IgD-negative memory B cell (primary cell): ENCODE results near the gene MEGF10. TPM values are rescaled to one million over a fixed set of nuclear protein-coding genes. Genes with fewer than 3 reads are reported as not detected.
"Not testable (repeated sequence)": the region's sequence is repeated elsewhere in the genome, so short reads cannot be mapped to it uniquely, and the experiment has no call there.

Experiments used
- H3K27ac Mint-ChIP-seq, 3 donors: one replicate each; pipeline ENCODE4 v1.8.0; 2020 to 2022; ENCODE audit warnings: mild to moderate bottlenecking in 3 of 3, mixed read lengths in 3 of 3, moderate library complexity in 1 of 3
- H3K27me3 Mint-ChIP-seq: one replicate; pipeline ENCODE4 v1.8.0; 2021; ENCODE audit warnings: mixed read lengths
- H3K36me3 Mint-ChIP-seq: one replicate; pipeline ENCODE4 v1.8.0; 2020; ENCODE audit warnings: mild to moderate bottlenecking, mixed read lengths
- H3K4me1 Mint-ChIP-seq, 3 donors: one replicate each; pipeline ENCODE4 v1.8.0; 2020 to 2022; ENCODE audit warnings: mixed read lengths in 3 of 3, mild to moderate bottlenecking in 1 of 3
- H3K4me3 Mint-ChIP-seq, 4 donors: one replicate each; pipeline ENCODE4 v1.8.0; 2020 to 2022; ENCODE audit warnings: mild to moderate bottlenecking in 4 of 4, mixed read lengths in 4 of 4, moderate library complexity in 3 of 4
- H3K9me3 Mint-ChIP-seq, 3 donors: one replicate each; pipeline ENCODE4 v1.8.0; 2020 to 2021; ENCODE audit warnings: mixed read lengths in 3 of 3, mild to moderate bottlenecking in 1 of 3
- polyA plus RNA-seq: library from polyadenylated mRNA; unstranded; fragments of 300-500 nt; fragmentation: Illumina TruSeq; gene quantifications from one replicate; pipeline ENCODE4 v1.2.3, GENCODE V29; 2021

MEGF10 gene
- polyA plus RNA-seq, 1 donor from 2014 or later: not detected

DNA sequence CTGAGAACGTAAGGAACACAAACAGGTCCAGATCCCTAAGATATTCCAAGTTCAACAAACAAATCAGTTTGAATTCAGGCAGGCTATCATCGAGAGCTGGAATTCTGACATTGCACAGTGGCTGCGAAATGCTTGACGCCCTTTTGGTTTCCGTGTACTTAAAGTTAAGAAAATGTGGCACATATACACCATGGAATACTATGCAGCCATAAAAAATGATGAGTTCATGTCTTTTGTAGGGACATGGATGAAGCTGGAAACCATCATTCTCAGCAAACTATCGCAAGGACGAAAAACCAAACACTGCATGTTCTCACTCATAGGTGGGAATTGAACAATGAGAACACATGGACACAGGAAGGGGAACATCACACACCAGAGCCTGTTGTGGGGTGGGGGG, 17.7 kb downstream of the MEGF10 start:
- not testable (repeated sequence) for H3K4me3 Mint-ChIP-seq, H3K9me3 Mint-ChIP-seq, H3K36me3 Mint-ChIP-seq, H3K4me1 Mint-ChIP-seq, H3K27me3 Mint-ChIP-seq, H3K27ac Mint-ChIP-seq

DNA sequence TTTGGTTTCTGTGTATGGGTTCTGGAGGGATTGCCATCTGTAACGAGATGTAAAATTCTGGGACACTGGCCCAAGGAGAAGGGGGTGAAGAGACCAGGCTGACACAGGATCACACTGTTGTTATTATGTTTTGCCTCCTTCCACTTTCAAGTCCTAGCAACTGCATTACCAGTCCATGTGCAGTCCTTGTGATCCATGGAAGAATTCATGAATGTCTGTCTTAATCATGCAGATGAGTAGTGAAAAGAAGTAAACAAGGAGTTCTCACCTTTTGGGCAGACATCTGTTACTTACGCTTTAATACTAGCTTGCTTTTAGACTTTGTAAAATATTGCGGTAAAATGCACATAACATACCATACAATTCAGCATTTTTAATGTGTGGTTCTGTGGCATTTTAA, 18.3 kb downstream of the MEGF10 start:
- Mint-ChIP-seq H3K4me1 (peaks cover 0 to 2% (median 1%) of the 10 kb centered on the region in 3 donors), H3K9me3 (peaks cover 0 to 5% (median 0%) of the 10 kb centered on the region in 3 donors), H3K36me3 (no peaks in the 10 kb centered on the region), H3K27me3 (peaks cover 11% of the 10 kb centered on the region), H3K27ac (no peak overlapping the region), H3K4me3 (no peak overlapping the region)

- peaks cover 14% of the 10 kb centered on the region for H3K27me3 Mint-ChIP-seq
- peaks cover 0 to 2% (median 1%) of the 10 kb centered on the region in 3 donors for H3K4me1 Mint-ChIP-seq
- H3K36me3 Mint-ChIP-seq: no peaks in the 10 kb centered on the region
- H3K4me3 Mint-ChIP-seq: no peak overlapping the region
- no peak overlapping the region for H3K27ac Mint-ChIP-seq
- peaks cover 0 to 5% (median 0%) of the 10 kb centered on the region in 3 donors for H3K9me3 Mint-ChIP-seq
Observed at GRCh38 chr5:127311349-127311748, 20.8 kb downstream of the MEGF10 start.

GRCh38 chr5:127311781-127312525, 21.4 kb downstream of the MEGF10 start:
- H3K4me1 Mint-ChIP-seq: peaks cover 0 to 2% (median 1%) of the 10 kb centered on the region in 3 donors
- no peak overlapping the region for H3K4me3 Mint-ChIP-seq
- peaks cover 0 to 6% (median 0%) of the 10 kb centered on the region in 3 donors for H3K9me3 Mint-ChIP-seq
- no peak overlapping the region for H3K27ac Mint-ChIP-seq
- no peaks in the 10 kb centered on the region for H3K36me3 Mint-ChIP-seq
- H3K27me3 Mint-ChIP-seq: peaks cover 17% of the 10 kb centered on the region

- peaks cover 15% of the 10 kb centered on the region for H3K27me3 Mint-ChIP-seq
- no peaks in the 10 kb centered on the region for H3K36me3 Mint-ChIP-seq
- H3K9me3 Mint-ChIP-seq: peaks cover 0 to 2% (median 0%) of the 10 kb centered on the region in 3 donors
- no peak overlapping the region for H3K4me3 Mint-ChIP-seq
- H3K4me1 Mint-ChIP-seq: peaks cover 0 to 2% (median 1%) of the 10 kb centered on the region in 3 donors
- H3K27ac Mint-ChIP-seq: no peak overlapping the region
Observed at GRCh38 chr5:127313379-127313778, 22.8 kb downstream of the MEGF10 start.

- peaks cover 0 to 2% (median 1%) of the 10 kb centered on the region in 3 donors for H3K4me1 Mint-ChIP-seq
- peak overlapping the region in 1 of 4 donors; percentile 67 for H3K4me3 Mint-ChIP-seq
- peaks cover 0 to 2% (median 0%) of the 10 kb centered on the region in 3 donors for H3K9me3 Mint-ChIP-seq
- H3K36me3 Mint-ChIP-seq: no peaks in the 10 kb centered on the region
- H3K27ac Mint-ChIP-seq: no peak overlapping the region
- peaks cover 15% of the 10 kb centered on the region for H3K27me3 Mint-ChIP-seq
Observed at GRCh38 chr5:127313847-127314473, 23.4 kb downstream of the MEGF10 start.

DNA sequence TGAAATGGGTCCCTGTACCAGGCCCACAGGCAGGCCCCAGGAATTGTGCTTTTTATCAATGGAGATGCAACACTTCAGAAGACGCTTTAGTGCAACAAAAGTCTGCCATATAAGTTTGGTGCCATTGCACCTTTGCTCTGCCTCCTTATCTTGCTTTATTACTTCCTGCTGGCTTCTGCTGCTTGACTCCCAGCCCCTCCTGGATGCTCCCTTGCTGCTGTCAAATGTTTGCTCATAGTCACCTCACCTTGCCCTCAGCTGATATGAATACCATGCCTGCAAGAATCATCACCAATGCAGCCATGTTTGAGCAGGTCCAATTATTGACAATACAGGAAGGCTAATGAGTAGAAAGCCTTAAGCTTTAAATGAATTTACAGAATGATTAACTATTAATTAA, 25.4 kb downstream of the MEGF10 start:
- Mint-ChIP-seq H3K4me3 (no peak overlapping the region), H3K4me1 (peaks cover 6 to 12% (median 10%) of the 10 kb centered on the region in 3 donors), H3K36me3 (no peaks in the 10 kb centered on the region), H3K27ac (no peak overlapping the region), H3K27me3 (peaks cover 12% of the 10 kb centered on the region), H3K9me3 (peaks cover 0 to 2% (median 0%) of the 10 kb centered on the region in 3 donors)

DNA sequence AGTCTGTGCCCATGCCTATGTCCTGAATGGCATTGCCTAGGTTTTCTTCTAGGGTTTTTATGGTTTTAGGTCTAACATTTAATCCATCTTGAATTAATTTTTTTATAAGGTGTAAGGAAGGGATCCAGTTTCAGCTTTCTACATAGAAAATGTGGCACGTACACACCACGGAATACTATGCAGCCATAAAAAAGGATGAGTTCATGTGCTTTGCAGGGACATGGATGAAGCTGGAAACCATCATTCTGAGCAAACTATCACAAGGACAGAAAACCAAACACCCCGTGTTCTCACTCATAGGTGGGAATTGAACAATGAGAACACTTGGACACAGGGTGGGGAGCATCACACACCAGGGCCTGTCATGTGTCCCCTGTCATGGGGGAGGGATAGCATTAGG, 26.8 kb downstream of the MEGF10 start:
- H3K27ac Mint-ChIP-seq, H3K9me3 Mint-ChIP-seq, H3K36me3 Mint-ChIP-seq, H3K4me3 Mint-ChIP-seq: not testable (repeated sequence)
- Mint-ChIP-seq H3K4me1 (peaks cover 6 to 12% (median 10%) of the 10 kb centered on the region in 3 donors), H3K27me3 (peaks cover 11% of the 10 kb centered on the region)

DNA sequence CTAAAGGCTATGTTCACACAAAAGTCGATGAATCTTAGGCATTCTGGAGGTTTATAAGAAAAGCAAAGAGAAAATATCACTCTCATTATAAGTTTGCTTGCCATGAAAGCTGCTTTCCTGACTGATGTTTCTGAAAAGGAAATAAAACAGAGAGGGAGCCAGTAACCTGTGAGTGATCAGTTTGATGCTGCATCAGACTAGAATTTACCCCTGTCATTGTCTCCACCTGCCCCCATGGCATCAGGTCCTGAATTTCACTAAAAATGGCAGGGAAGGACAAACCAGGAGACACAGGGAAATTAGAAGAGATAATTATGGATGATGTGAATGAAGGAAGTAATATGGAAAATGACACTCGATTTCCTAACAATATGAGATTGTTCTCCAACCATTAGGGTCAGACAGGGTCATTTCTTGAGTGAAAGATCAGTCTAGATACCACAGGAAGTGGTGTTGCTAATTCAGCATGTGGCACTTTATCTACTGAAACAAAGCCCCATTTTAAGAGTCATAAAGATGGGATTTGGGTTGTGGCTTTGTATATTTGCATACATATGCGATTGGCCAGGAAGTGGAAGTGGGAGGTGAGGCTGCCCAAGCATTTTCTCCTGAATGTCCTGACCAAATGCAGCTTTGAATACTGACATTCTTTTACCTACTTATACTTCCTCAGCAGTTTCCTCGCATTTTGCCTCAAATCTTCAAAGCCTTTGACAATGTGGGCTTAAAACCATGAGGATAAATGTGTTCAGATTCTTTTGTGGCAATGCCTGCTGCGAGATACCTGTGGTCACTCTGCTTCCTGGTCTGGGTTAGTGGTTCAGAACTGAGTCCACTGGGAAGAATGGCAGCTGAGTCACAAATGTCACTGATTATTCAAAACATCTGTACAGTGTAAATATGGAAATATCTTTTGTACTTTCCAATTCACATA, 29.7 kb downstream of the MEGF10 start:
- Mint-ChIP-seq H3K27ac (no peak overlapping the region), H3K9me3 (peaks cover 0 to 2% (median 0%) of the 10 kb centered on the region in 3 donors), H3K4me3 (no peak overlapping the region), H3K4me1 (peaks cover 4 to 10% (median 10%) of the 10 kb centered on the region in 3 donors), H3K27me3 (peaks cover 3% of the 10 kb centered on the region), H3K36me3 (peaks cover 3% of the 10 kb centered on the region)

- H3K27me3 Mint-ChIP-seq: peaks cover 6% of the 10 kb centered on the region
- peaks cover 0 to 2% (median 0%) of the 10 kb centered on the region in 3 donors for H3K9me3 Mint-ChIP-seq
- H3K27ac Mint-ChIP-seq: no peak overlapping the region
- no peak overlapping the region for H3K4me3 Mint-ChIP-seq
- peaks cover 4 to 10% (median 10%) of the 10 kb centered on the region in 3 donors for H3K4me1 Mint-ChIP-seq
- peaks cover 3% of the 10 kb centered on the region for H3K36me3 Mint-ChIP-seq
Observed at GRCh38 chr5:127321465-127321864, 30.9 kb downstream of the MEGF10 start.

DNA sequence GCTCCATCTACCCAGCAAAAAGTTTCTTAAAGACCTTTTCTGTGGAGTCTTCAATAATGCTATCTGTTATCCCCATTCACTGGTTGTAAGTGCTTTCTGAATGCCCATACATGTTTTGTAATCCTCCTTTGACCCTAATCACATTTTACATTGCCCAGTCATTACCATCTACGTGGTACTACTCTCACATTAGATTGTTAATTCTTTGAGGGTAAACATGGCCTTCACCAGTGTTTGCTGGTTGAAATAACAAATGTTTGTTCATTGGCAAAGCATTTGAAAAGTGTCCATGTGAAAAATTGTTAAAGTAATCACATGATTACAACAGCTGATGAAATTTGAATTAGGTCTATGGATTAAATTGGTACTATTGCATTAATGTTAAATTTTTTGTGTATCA, 31.8 kb downstream of the MEGF10 start:
- H3K9me3 Mint-ChIP-seq: no peaks in the 10 kb centered on the region
- H3K36me3 Mint-ChIP-seq: peaks cover 3% of the 10 kb centered on the region
- no peak overlapping the region for H3K4me3 Mint-ChIP-seq
- peaks cover 3% of the 10 kb centered on the region for H3K27me3 Mint-ChIP-seq
- H3K27ac Mint-ChIP-seq: no peak overlapping the region
- H3K4me1 Mint-ChIP-seq: peaks cover 4 to 10% (median 10%) of the 10 kb centered on the region in 3 donors

DNA sequence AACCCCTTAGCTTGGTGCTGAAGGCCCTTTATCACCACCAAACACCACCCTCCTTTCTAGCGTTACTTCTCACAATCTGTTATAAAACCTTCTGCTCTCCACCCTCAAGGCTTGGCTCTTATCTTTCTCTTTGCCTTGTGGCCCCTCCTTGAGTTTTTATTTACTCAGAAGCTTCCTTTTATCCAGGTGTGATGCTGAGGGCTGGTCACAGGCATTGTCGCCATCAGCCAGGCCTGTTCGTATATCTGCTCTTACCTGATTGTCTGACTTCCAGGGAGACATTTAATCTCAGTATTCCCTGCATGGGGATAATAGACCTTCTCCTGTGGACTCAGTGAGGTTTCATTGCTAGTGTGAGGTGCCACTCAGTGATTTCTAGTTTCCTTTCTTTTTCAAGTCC, 34.2 kb downstream of the MEGF10 start:
- Mint-ChIP-seq H3K9me3 (no peaks in the 10 kb centered on the region), H3K27me3 (peaks cover 6% of the 10 kb centered on the region), H3K36me3 (peaks cover 3% of the 10 kb centered on the region), H3K27ac (no peak overlapping the region), H3K4me1 (peaks cover 4 to 10% (median 10%) of the 10 kb centered on the region in 3 donors), H3K4me3 (no peak overlapping the region)

DNA sequence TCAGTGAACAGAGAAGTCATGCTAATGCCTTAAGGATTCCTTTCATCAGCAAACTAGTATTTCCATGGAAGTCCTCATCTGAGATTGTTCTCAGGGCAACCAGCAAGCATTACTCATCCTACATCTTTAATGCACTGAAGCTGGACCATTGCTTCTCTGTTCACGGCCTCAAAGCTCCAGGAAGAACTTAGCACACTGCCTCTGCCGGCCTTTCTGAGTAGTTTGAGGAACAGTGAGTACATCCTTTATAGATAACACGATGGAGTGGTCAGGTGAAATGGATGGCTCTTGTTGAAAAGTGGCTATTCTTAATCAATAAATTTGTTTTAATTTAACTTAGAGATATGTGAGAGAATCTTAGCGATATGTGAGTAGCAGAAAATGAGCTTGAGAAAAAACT, 35.8 kb downstream of the MEGF10 start:
- Mint-ChIP-seq H3K4me1 (no peaks in the 10 kb centered on the region), H3K27ac (no peak overlapping the region), H3K36me3 (peaks cover 3% of the 10 kb centered on the region), H3K4me3 (no peak overlapping the region), H3K27me3 (peaks cover 14% of the 10 kb centered on the region), H3K9me3 (no peaks in the 10 kb centered on the region)

- Mint-ChIP-seq H3K27ac (no peak overlapping the region), H3K4me1 (no peaks in the 10 kb centered on the region), H3K9me3 (no peaks in the 10 kb centered on the region), H3K36me3 (peaks cover under 1% of the 10 kb centered on the region), H3K27me3 (peaks cover 14% of the 10 kb centered on the region), H3K4me3 (no peak overlapping the region)
Observed at GRCh38 chr5:127326976-127327755, 36.6 kb downstream of the MEGF10 start.
